Activated CD4-positive, alpha-beta T cell treated with anti-CD3 and anti-CD28 coated beads for 4 hours (primary cell): ENCODE results near the gene SLC6A15.

Source experiments
- DNase-seq, 2 donors: peaks; one replicate each; pipeline ENCODE4 v3.0.0-alpha.2; 2020

The SLC6A15 gene

DNA sequence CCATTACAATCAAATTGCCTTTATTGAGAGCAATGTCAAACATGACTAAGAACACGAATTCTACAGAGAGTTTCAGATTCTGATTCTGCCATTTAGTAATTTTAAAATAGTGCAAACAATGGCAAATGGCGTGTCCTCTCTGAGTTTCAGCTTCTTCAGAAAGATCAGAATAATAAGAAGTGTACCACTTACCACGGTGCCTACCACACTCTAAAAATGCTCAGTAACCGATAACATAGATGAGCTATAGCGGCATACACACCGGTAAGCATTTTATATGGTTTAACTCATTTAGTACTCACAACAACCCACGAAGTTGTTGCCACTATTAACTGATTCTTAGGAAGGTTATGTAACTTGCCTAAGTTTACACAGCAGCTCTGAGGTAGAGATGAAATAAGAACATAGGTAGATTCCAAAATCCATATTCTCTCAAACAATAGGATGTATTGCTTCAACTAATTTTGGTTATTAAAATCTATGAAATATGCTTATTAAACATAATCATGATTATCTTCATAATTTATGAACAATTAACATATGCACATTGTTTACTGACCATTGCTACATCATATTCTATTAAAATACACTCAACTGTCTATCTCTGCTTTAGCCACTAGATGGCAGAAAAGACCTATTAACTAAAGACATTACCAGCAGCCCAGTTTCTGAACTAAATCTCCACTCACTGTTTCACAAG lies 38.3 kb downstream of the SLC6A15 start:
- no peak for DNase-seq

DNA sequence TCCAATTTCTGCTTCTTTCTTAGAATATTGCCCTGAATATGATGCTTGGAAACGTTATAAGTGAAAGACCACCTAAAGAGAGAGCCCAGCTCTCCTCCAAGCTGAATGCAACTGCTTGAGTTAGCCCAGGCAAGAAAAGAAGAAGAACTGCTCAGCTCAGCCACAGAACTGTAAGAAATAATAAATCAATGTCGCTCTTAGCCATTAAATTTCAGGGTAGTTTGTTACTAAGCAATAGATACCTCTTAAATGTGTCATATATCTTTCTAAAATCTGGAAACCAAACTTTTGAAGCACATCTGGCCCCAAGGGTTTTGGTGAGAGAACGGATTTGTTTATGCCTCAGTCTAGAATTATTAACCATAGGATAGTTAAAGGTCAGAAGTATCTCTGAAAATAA lies 50.4 kb downstream of the SLC6A15 start:
- no peak for DNase-seq

DNA sequence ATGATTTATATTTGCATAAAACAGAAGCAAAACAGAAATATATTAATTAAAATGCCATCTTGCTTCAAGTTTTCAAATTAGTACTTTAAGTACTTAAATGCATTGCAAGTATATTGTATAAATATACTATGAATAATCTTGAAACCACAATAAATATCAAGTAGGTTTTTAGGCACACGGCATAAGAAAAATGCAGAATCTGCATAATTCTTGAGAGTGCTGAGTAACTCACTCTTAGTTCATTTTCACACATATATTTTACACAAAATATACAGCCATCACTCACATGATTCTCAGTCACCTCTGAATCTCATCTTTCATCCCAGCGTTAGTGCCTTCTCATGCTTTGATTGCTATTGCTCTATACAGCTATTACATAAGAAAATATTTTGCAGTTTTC lies 51.9 kb downstream of the SLC6A15 start:
- no peak for DNase-seq

DNA sequence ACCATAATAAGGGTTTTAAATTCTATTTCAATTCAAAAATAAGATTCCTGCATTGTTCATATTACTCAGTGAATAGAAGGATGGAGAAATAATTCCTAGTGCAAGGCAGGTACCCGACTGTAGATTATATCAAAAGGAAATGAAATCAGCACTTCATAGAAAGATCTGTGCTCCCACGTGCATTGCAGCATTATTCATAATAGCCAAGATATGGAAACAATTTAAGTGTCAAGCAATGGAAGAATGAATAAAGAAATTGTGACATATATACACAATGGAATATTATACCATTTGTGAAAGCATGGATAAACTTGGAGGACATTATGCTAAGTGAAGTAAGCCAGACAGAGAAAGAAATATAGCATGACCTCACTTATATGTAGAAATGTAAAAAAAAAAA lies 53.8 kb downstream of the SLC6A15 start:
- DNase-seq = no peak

DNA sequence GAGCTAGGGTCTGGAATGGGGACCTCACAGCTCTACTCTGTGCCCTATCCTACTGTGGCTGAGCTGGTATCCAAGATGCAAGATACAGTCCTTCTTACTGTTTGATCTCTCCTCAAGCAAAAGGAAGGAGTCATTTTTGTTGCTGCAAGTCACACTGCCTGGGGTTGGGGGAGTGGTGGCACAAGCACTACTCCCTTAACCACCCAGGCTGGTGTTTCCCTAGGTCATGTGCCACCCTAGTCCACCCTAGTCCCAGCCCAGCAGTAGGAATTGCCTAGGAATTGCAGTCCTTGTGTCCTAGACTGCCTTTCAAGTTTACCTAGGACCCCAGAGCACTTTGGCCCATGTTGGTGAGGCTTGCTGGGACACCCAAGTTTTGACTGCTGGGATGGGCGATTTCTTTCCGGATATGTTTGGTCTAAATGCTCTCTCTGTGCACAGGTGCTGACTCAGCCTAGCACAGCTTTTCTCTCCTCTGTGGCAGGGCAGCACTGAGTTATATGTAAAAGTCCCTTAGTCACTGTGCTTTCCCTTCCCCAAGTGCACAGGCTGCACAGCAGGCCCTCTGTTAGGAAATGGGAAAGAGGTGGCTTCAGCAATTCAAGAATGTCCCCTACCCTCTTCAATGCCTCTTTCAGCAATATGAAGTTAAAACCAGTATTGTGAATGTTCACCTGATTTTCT lies 54.9 kb downstream of the SLC6A15 start:
- no peak for DNase-seq

DNA sequence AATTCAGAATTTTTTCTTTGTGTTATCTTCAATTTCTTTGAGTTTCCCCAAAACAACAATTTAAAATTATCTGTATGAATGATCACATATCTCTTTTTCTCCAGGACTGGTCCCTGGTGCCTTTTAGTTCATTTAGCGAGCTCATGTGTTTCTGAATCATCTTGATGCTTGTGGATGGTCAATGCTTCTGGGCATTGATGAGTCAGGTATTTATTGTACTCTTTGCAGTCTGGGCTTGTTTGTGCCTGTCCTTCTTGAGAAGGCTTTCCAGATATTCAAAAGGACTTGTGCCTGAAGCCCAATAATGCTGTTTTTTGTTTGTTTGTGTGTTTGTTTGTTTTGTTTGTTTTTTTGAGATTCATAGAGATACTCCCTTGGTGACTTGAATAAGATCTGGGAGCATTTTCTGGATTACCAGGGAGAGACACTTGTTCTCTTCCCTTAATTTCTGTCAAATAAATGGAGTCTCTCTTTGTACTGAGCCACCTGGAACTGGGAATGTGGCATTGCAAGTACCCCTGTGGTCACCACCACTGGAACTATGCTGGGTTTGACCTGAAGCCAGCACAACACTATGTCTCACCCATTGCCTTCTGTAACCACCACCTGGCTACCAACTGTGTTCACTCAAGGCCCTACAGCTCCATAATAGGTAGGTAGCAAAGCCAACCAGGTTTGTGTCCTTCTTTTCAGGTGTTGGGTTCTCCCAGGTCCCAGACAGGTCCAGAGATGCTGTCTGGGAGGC lies 56.3 kb downstream of the SLC6A15 start:
- no peak for DNase-seq

DNA sequence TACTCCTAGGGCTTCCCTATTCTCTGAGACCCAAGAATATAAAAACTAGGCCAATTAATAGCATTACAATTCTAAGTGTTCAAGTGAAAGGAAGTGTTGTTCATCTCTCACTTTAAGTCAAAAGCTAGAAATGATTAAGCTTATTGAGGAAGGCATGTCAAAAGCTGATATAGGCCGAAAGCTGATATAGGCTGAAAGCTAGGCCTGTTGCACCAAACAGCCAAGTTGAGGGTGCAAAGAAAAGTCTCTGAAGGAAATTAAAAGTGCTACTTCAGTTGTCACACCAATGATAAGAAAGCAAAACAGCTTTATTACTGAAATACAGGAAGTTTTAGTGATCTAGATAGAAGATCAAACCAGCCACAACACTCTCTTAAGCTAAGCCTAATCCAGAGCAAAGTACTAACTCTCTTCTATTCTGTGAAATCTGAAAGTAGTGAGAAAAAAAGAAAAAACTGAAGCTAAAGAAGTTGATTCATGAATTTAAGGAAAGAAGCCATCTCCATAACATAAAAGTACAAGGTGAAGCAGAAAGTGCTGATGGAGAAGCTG lies 68.9 kb downstream of the SLC6A15 start:
- no peak for DNase-seq

DNA sequence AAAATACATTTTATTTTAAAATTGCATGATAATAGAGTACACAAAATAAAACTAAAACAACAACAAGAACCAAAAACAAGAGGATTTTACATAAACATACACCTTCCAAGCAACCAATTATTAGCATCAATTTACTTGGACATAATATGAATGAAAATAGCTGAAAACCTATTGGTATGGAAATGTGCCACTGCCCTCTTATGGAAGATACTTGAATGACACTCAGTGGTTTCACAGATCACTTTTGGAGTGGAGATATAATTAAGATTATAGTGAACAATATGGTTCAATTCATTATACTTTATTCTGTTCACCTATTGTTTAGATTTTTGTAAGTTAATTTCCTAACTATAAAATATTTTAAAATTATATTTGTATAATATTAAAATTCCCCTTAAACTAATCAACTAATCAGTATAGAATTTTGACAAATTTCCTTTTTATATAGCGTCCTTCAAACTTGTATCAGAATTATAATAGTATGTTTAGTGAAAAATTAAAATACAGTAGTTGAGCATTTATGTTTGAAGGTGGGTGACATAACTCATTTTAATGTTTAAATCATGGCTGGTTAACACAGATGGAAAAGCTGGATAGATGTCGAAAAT lies 70.1 kb downstream of the SLC6A15 start:
- DNase-seq = no peak

DNA sequence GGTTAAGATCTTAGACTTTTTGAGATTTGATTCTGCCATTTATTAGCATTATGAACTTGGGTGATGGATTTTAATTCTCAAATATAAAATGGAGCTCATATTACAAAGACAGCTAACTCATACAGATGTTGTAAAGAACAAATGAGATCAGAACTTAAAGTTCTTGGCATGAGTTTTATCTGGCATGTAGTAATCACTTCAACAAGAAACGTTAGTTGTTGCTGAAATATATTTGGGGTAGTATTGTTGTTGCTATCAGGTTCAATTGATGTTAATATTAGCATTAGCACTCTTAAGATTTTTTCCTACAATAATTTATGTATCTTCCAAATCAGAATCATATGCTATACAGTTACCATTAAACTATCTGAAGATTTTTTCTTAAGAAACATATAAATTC lies 71.0 kb downstream of the SLC6A15 start:
- DNase-seq = no peak

DNA sequence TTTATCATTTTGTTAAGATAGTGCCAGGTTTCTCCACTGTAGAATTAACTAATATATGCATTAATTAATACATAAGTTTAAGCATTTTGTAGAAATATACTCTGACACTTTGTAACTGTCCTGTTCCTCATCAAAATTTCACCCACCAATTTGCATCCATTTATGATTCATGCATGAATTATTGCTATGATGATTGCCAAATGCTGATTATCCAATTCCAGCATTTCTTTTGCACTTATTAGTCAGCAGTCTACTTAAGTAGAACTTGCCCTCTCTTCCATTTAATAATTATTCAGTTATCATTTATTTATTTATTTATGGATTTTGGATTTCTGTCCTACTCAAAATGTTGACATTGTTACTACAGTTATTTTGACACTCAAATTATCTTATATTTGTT lies 72.2 kb downstream of the SLC6A15 start:
- DNase-seq = no peak

DNA sequence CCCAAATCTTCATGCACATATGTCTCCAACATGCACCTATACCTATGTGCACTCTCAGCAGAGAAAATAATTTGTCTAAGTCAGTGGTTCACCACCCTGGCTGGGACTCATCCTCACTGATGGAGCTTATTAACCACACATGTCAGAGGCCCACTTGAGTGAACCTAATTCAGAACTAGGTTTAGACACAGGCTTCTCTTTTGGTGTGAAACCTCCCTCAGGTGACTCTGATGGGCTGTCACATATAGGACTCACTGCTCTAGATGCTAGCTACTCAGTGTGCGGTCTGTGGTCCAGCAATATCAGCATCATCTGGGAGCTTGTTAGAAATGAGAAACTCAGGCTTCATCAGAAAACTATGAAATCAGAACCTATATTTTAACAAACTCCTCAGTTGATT lies 85.7 kb downstream of the SLC6A15 start:
- no peak for DNase-seq

DNA sequence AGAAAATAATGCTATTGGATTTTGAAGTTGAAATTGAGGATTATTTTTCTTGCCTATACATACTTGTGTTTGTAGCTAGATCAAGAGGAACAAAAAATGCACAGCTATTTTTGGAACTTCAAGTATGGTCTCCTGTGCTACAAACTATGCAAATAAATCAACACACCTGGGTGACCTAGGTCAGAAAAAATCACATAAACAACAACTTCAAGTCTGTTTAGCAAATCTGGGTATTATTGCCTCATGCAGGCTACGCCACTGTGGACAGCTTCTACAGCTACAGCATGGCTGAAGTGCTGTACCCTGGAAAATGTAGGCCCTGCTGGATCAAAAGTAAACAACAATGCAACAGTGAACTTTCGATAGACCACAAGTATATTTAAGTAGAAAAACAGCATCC lies 87.5 kb downstream of the SLC6A15 start:
- no peak for DNase-seq

DNA sequence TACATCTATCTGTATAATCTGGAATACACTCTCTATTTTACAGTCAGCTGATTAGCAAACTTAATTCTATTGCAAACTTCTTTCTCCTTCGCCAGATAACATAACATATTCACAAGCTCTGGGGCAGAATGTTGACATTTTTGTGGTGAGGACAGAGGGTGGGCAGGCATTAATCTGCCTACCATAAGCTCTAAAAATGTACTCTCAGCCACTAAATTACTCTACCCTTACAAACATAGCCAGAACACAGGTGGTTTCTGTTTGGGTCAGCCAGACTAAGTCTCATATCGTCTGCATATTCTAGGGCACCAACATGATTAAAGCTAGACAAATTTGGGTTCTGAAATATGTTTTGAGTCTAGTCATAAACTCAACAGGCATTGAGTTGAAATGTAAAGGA lies 90.1 kb downstream of the SLC6A15 start:
- DNase-seq = no peak

DNA sequence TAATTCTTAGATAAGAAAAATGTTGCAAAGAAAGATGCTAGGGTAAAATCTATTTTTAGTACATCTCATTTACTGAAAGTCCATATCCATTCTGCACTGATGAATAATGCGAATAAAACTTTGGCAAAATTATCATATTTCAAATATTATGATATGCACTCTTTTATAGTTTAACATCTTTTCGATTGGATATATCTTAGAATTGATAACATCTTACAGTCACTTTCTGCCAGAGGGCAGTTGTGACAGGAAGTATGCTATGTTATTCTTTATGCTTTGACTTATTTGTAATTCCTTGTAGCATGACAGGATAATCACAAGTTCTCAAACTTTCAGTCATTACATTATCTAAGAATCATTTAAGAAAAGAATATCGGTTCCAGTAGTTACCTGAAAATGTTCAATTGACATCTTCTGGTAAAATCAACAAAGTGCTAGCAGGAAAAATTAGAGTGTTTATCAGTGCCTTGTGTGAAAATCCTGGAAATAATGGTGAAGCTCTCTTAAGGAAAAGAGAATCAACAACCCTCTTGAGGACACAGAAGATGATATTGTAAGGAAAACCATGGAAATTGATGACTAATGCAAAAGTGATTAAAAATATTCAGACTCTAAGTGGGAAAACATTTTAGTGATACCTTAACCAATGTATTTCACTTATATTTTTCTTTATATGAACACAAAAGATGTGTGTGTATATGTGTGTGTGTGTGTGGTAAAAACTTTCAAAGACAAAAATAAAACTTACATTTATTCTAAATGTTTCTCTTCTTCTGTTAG lies 95.5 kb downstream of the SLC6A15 start:
- no peak for DNase-seq

DNA sequence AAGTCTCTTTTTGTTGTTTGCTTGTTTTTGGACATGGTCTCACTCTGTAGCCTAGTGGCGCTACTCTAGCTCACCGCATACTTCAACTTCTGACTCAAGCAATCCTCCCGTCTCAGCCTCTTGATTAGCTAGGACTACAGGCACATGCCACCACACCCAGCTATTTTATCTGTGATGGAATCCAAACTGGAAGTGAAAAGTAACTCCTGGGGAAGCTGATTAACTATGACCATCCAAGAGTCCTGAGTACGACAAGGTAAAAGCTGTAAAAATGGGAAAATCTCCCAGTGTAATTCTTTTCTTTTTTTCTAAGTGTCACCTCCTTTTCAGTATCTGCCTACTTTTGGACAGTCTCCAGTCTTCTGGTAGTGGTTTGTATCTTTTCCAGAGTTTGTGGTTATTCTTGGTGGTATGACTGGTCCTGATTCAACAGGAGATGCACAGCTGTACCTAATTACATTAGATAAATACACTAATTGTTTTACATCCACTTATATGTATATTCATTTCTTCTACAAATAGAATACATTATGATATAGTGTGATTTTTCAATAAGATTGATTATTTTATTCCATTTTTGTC lies 97.8 kb downstream of the SLC6A15 start:
- DNase-seq = no peak

DNA sequence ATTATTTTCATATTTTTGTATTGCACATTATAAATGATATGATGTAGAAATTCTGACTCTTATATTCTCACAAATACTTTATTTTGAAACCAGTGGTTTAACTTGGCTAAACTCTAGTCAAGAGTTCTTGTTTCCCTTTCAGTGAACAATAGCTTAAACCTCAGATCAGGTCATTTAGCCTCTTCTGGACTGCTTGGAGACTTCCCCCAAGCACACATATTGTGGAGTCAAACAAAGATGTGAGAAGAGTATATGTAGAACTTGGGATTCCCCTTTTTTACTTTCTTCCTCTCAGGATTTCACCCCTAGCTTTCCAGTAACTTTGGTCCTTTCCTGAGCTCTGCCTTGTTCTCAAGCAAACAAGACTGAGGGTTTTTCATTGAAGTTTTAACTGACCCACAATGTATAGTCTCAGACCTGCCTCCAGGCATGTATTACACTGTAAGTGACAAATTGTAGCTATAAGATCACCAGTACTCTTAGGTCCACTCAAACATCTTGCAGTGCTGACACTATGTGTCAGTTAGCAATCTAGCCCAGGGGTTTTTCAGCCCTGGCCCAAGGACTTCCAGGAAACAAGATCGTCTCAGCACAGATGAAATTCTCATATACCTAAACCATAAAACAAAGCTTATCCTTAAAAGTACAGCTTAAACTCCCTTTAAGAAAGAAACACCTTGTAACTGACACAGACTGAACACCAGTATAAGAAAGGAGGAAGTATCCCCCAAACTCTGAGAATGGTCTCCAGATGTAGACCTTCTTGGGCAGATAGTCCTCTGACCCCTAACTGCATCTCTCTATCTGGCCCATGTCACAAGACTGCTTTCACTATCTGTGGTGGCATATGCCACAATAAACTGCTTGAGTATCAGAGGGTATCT lies 98.6 kb downstream of the SLC6A15 start:
- DNase-seq = no peak

DNA sequence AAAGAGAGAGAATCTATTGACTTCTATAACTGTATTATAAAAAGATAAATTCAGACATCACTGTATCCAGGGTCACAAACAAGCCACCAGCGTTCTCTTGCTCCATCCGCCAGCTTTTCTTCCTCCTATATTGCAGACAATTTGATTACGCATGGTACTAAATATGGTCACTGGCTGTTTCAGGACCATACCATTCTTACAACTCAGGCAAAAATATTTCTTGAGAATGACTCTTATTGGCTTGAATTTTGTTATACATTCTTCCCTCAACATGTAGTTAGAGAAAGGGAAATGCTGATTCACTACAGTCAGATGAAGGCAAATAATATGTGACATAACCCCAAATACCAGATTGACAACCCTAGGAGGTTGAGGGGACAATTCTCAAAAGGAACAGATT lies 101.3 kb downstream of the SLC6A15 start:
- no peak for DNase-seq

DNA sequence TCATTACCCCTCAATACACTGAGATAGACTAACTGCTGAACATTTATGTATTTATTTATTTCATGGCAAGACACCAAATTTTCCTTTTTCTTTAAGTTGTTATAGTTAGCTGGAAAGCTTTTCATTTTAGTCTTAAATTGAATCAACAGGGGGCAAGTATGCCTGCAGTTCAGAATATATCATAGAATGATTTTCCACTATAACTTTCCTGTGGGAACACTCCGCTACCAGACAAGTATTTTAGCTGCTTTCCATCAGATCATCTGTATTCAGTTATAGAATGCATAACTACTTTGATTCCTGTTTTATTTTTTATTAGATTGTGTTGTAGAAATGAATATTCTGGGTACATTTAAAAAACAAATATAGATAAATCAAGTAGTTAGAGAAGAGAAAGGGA lies 102.0 kb downstream of the SLC6A15 start:
- no peak for DNase-seq
